ENCODE measurements around the gene DHX29.

DNA sequence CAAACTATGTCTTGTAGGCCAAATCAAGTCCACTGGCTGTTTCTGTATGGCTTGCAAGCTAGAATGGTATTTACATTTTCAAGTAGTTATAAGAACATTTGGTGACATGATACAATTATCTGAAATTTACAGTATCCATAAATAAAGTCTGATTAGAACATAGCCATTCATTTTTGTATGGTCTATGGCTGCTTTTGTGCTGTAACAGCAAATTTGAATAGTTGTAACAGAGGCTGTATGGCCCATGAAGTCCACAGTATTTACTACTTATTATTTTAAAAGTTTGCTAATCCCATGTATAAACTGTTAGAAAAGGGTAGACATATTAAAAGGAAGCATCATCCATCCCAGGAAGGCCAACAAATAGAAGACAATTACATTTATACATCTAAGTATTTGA, 17.7 kb downstream of the DHX29 start:
- TF ChIP-seq, protein P1, sequence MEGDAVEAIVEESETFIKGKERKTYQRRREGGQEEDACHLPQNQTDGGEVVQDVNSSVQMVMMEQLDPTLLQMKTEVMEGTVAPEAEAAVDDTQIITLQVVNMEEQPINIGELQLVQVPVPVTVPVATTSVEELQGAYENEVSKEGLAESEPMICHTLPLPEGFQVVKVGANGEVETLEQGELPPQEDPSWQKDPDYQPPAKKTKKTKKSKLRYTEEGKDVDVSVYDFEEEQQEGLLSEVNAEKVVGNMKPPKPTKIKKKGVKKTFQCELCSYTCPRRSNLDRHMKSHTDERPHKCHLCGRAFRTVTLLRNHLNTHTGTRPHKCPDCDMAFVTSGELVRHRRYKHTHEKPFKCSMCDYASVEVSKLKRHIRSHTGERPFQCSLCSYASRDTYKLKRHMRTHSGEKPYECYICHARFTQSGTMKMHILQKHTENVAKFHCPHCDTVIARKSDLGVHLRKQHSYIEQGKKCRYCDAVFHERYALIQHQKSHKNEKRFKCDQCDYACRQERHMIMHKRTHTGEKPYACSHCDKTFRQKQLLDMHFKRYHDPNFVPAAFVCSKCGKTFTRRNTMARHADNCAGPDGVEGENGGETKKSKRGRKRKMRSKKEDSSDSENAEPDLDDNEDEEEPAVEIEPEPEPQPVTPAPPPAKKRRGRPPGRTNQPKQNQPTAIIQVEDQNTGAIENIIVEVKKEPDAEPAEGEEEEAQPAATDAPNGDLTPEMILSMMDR (IDR thresholded peaks at IDR 0.05): no peak
- TF ChIP-seq EP300 (IDR thresholded peaks at IDR 0.05; ENCODE audit: low read depth) (no peak), POLR2A (IDR thresholded peaks at IDR 0.05) (no peak)

Data from transverse colon (tissue), 3 donors.